Left forelimb (tissue), 1 donor: ENCODE data around the gene RIC8A.

ENCODE experiments used
- DNase-seq: peaks from one replicate; pipeline ENCODE4 v3.0.0-alpha.2; 2018; ENCODE audit warnings: low spot score

RIC8A gene

DNA sequence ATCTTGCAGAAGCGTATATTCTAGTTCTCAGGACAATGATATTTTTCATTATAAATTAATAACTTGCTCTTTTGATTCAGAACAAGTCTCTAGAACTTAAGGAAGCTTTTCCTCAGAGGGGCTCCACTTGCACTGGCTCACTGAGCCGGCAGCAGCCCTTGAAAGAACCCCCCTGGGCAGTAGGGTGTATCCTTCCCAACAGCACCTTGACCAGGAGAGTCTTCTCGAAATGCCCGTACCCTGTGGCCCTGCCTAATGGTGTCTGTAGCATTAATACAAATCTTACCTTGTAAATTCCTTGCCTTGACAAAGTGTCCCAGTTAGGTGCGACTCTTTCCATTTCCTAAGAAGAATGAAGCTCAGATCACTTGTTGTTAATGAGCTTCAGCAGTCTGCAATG lies 42.8 kb downstream of the RIC8A start:
- no peak for DNase-seq

DNA sequence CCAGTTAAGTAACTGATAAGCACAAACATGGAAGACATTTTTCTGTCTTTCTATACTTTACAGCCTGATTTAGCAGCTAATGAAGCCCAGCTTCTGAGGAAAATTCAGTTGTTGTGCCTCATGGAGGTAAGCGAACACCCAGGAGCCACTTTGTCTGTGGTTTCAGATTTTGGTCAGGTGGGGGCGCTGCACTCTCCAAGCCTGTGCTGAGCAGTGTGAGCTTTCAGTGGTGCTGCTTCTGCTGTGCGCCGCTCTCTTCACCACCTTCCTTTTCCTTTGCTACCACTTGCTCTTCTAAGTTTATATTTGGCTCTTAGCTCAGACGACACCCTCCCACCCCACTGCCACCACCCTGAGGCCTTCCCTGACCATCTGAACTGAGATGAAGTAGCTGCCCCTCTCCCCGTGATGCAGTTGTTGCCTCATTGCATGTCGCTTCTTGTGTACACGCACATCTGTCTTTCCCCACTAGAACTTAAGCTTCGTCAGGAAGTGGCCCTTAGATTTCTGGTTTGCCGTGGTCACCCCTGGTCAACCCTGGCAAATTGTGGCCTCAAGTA lies 43.3 kb downstream of the RIC8A start:
- no peak for DNase-seq

DNA sequence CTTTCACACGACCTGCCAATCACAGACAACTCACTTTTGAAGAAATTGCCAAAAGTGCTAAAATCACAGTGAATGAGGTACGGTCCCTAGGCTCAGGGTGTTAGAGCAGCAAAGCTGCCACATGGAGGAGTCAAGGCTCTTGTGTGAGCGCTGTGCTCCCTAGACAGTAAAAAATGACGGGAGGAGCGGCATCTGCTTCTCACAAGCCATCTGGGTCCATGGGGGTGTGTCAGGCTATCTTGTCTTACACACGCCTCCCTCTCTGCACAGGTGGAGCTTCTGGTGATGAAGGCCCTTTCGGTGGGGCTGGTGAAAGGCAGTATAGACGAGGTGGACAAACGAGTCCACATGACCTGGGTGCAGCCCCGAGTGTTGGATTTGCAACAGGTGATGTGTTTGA lies 44.0 kb downstream of the RIC8A start:
- no peak for DNase-seq

DNA sequence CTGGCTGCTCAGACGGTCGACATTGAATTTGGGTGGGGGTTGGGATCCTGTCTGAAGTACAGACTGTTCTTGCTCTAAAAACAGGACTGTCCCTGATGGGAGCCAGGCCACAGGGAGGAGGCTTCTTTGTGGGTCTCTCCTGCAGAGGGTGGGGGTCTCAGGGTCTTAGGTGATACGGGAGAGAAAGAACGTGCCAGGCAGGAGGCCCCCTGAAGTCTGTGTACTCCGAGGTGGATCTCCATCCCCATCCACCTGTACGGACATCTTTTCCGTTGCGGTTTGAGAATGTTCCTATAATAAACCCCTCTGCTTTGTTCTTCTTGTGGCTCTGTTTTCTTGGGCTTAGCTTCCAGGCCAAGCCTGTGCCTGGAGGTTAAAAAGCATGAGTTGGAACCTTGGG lies 45.2 kb downstream of the RIC8A start:
- no peak for DNase-seq

DNA sequence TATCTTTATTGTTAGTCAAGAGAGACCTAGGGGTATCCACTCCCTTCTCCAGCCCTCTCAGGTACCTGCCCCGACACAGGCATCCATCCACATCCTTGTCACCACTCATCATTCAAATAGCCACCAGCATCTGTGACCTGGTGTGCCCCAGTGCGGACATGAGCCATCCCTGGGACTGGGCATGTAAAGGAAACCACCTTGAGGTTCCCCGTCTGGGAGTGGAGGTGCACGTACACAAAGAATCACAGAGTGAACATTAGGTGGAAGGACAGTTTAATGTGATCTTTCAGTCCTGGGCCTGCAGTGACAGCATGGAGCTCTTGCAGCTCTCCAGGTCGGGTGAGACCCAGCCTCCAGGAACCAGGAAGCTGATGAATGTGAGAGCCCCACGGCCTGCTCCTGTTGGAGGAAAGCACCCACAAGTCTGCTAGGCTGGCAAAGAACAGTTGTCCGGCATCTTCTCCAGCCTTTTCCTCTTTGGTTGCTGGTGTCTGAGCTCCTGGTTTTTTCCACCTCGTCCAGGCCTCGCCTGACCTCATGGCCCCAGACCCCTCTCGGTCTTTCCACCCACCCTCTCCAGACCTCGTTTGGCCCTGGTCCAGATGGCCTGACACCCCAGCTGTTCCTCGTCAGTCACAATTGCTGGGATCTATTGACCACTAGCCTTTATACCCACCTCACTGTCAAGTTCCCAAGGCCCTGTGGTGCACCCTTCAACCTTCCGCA lies 45.8 kb downstream of the RIC8A start:
- no peak for DNase-seq

DNA sequence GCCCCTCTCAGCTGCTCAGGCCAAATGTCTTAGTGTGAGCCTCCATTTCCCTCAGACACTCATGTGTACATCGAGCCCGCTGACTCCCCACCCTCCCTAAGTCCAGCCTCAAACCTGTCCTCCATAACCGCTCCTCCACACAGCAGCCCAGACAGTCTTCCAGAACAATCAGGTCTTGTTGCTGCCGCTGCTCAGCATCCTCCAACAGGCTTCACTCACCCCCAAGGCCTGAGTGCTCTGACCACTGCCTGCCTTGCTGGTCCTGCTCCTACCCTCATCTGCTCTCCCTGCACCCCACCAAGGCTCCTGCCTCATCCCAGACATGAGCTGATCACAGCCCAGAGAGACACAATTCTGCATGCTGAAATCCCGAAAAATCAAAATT lies 46.4 kb downstream of the RIC8A start:
- DNase-seq, result no peak

DNA sequence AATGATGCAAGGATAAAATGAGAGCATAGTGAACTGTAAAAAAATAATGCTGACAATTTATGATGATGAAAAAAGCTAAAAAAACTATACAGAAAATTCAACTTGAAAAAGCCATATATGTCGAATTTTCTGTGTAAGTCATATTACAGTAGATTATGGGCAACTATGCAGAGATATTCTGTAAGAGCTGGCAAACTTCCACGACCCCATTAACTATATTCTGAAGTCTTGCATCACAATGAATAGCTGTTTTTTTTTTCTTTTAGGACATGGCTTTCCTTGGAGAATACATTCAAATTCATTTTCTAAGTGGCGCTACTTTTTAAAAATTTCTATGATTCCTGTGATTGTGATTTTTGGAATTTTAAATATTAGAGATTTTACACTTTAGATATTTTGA lies 47.7 kb downstream of the RIC8A start:
- no peak for DNase-seq

DNA sequence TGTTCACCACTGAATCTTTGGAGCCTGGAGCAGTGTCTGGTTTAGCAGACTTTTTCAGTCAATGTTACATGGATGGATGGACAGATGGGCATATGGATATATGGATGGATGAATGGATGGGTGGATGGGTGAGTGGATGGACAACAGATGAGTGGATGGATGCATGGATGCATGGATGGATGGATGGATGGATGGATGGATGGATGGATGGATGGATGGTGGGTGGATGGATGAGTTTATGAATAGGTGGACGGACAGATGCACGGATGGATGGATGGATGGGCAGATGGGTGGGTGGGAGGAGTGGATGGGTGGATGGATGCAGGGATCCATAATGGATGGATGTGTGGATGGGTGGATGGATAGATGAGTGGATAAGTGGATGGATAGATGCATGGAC lies 48.3 kb downstream of the RIC8A start:
- no peak for DNase-seq

DNA sequence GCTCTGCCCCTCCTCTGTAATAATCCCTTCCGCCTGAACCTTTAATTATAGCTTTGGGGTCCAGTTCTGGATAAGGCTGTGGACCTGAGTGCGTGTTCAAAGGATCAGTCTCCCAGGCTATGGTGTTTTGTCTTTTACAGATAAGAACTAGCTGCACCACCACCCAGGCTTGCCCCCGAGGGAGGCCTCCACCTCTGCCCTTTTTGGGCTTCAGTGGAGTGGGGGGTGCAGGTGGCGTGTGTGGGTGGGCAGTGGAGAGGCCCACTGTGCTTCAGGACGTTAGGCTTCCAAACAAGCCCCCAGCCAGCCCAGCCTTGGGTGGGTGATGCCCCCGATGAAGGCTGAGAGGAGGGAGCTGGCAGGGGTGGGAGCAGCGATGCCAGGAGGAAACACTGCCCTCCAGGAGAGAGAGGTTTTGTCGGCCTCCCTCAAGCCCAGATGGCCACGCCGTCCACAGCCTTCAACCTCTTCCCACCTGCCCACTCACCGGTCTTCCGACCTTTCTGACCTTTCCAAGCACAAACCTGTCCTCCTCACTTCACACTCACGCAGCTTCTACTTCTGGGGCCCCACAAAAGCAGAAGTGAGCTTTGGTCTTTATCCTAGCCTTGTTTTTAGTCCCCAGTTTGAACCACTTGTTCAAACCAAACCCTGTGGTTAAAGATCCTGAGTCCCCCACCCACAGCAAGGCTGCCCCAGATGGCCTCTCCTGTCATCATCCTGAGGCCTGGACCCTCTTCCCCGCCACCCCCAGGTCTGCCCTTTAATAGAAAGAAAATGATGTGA lies 49.6 kb downstream of the RIC8A start:
- DNase-seq, result no peak

DNA sequence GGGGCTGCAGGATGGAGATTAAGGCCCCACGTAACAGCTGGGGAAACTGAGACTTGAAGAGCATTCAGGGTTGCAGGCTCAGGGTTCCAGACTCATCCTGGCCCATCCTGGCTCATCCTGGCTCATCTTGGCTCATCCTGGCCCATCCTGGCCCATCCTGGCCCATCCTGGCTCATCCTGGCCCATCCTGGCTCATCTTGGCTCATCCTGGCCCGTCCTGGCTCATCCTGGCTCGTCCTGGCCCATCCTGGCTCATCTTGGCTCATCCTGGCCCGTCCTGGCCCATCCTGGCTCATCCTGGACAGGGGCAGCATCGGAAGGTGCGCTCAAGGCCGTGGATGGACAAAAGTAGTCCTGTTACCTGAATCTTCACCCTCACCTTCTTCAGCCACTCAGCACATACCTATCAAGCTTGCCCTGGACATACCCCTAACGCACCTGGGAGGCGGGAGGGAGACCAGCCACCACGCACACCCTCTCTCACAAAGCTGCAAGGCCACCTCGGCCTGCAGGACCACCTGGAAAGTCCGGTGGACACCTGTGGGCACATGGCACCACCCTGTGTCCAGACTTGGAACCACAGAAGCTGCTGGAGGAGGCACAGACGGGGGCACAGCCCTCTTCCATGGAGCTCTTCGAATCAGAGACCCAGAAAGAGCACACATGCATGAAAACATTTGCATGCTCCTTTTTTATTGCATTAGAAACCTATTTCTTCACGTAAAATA lies 50.4 kb downstream of the RIC8A start:
- DNase-seq, result no peak

DNA sequence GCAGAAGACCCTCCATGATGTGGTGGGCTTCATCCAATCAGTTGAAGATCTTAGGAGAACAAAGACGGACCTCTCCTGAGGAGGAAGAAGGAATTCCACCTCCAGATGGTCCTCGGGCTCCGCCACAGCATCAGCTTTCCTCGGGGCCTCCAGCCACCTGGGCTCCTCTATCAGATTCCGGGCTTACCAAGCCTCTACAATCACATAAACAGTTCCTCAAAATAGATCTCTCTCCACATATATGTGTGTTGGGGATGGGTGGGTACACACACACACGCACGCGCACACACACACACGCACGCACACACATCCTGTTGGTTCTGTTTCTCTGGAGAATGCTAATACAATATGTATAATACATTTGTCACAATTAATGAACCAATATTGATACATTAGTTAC lies 51.9 kb downstream of the RIC8A start:
- DNase-seq, result no peak

DNA sequence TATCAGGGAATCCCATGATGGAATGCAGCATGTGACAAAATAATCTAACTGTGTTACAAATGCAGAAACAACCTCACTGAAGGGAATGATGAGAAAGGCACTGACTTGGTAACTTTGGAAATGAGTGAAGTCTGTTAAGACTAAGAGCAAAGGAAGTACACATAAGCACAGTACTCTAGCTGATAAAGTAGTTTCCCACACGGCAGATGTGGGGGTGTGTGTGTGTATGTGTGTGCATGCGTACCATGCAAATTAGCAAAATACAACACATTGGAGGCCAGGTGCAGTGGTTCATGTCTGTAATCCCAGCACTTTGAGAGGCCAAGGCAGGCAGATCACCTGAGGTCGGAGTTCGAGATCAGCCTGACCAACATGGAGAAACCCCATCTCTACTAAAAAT lies 54.1 kb downstream of the RIC8A start:
- DNase-seq, result no peak
